CD14-positive monocyte (primary cell): ENCODE results near the gene POMGNT2. TPM values are rescaled to one million over a fixed set of nuclear protein-coding genes. Genes with fewer than 3 reads are reported as not detected.
A peak's percentile ranks its signal among the peaks of the same experiment; 100 is the strongest.

Experiments used
- DNase-seq, 3 donors: peaks; one replicate each; pipeline ENCODE4 v3.0.0-alpha.2; 2011 to 2022
- H2AFZ ChIP-seq: 2 replicates; pipeline ENCODE4 v1.6.0; 2012; ENCODE audit warnings: mild to moderate bottlenecking, low read depth, low read length, inconsistent platforms; ENCODE audit not compliant: insufficient read depth, poor library complexity, severe bottlenecking
- H3K27ac ChIP-seq, 2 donors: 1 replicate in 1 of 2; 2 replicates in 1 of 2; pipeline ENCODE4 v1.5.1; 2012 to 2013; ENCODE audit warnings: low read length in 2 of 2, control low read depth in 1 of 2, inconsistent platforms in 1 of 2, low read depth in 1 of 2, mild to moderate bottlenecking in 1 of 2
- H3K27me3 ChIP-seq, 2 donors: one replicate each; pipeline versions ENCODE4 v1.6.0 to v1.6.1; 2011 to 2013; ENCODE audit warnings: low read length in 2 of 2; ENCODE audit not compliant: control insufficient read depth in 2 of 2, insufficient read depth in 2 of 2
- H3K36me3 ChIP-seq, 2 donors: replicated peaks in 1 of 2; 1 replicate in 1 of 2; 2 replicates in 1 of 2; pipeline versions ENCODE4 v1.5.1 to v1.6.1; 2012 to 2013; ENCODE audit warnings: low read length in 2 of 2, control low read depth in 1 of 2, inconsistent platforms in 1 of 2, mild to moderate bottlenecking in 1 of 2; ENCODE audit not compliant: insufficient read depth in 2 of 2, control insufficient read depth in 1 of 2
- H3K4me1 ChIP-seq, 2 donors: 1 replicate in 1 of 2; 2 replicates in 1 of 2; pipeline versions ENCODE4 v1.5.1 to v1.6.1; 2012 to 2013; ENCODE audit warnings: low read length in 2 of 2, control low read depth in 1 of 2, inconsistent platforms in 1 of 2, mild to moderate bottlenecking in 1 of 2, moderate library complexity in 1 of 2; ENCODE audit not compliant: insufficient read depth in 2 of 2, control insufficient read depth in 1 of 2
- H3K4me2 ChIP-seq: replicated peaks from 2 replicates; pipeline ENCODE3; 2012; ENCODE audit warnings: low read length, moderate library complexity, mild to moderate bottlenecking; ENCODE audit not compliant: poor library complexity, severe bottlenecking; ENCODE audit errors: extremely low read depth
- H3K4me3 ChIP-seq, 3 experiments: fragments of 200-600 bp in 1 of 3; sonication (generic) in 1 of 3; replicated peaks in 1 of 3; 1 replicate in 2 of 3; 2 replicates in 1 of 3; pipeline ENCODE4 v1.5.1; 2011 to 2013; ENCODE audit warnings: low read length in 3 of 3, mild to moderate bottlenecking in 3 of 3, control low read depth in 2 of 3, low read depth in 2 of 3, inconsistent platforms in 1 of 3, moderate library complexity in 1 of 3
- H3K79me2 ChIP-seq: 2 replicates; pipeline ENCODE4 v1.6.0; 2012; ENCODE audit warnings: mild to moderate bottlenecking, control low read depth, inconsistent platforms, low read length, moderate library complexity; ENCODE audit not compliant: insufficient read depth
- H3K9ac ChIP-seq: 2 replicates; pipeline ENCODE4 v1.6.0; 2017; ENCODE audit warnings: low read length, mild to moderate bottlenecking; ENCODE audit not compliant: insufficient read depth, poor library complexity, severe bottlenecking
- H3K9me3 ChIP-seq, 2 donors: replicated peaks in 1 of 2; 1 replicate in 1 of 2; 2 replicates in 1 of 2; pipeline versions ENCODE4 v1.5.1 to v1.6.1; 2012 to 2013; ENCODE audit warnings: low read length in 2 of 2, control low read depth in 1 of 2; ENCODE audit not compliant: control insufficient read depth in 1 of 2, insufficient read depth in 1 of 2
- H4K20me1 ChIP-seq: 2 replicates; pipeline ENCODE4 v1.6.0; 2012; ENCODE audit warnings: mild to moderate bottlenecking, low read length, control low read depth, moderate library complexity; ENCODE audit not compliant: insufficient read depth
- H3K27ac Mint-ChIP-seq, 7 donors: one replicate each; pipeline ENCODE4 v1.8.0; 2020; ENCODE audit warnings: mild to moderate bottlenecking in 7 of 7, mixed read lengths in 7 of 7, moderate library complexity in 6 of 7, inconsistent platforms in 2 of 7
- H3K27me3 Mint-ChIP-seq, 3 donors: one replicate each; pipeline ENCODE4 v1.8.0; 2021 to 2022; ENCODE audit warnings: low read depth in 3 of 3, mild to moderate bottlenecking in 3 of 3, mixed read lengths in 3 of 3, moderate library complexity in 3 of 3, inconsistent platforms in 1 of 3
- H3K36me3 Mint-ChIP-seq, 2 donors: one replicate each; pipeline ENCODE4 v1.8.0; 2020; ENCODE audit warnings: mixed read lengths in 2 of 2, inconsistent platforms in 1 of 2, mild to moderate bottlenecking in 1 of 2
- H3K4me1 Mint-ChIP-seq: one replicate; pipeline ENCODE4 v1.8.0; 2020; ENCODE audit warnings: mild to moderate bottlenecking, mixed read lengths
- H3K4me3 Mint-ChIP-seq, 2 donors: one replicate each; pipeline ENCODE4 v1.8.0; 2020; ENCODE audit warnings: mild to moderate bottlenecking in 2 of 2, mixed read lengths in 2 of 2, moderate library complexity in 1 of 2
- H3K9me3 Mint-ChIP-seq, 7 donors: one replicate each; pipeline ENCODE4 v1.8.0; 2020 to 2022; ENCODE audit warnings: mixed read lengths in 7 of 7, mild to moderate bottlenecking in 6 of 7, moderate library complexity in 6 of 7, inconsistent platforms in 2 of 7
- CTCF ChIP-seq: fragments of 200-600 bp; IDR thresholded peaks from one replicate; pipeline ENCODE4 v1.8.0; 2022; ENCODE audit warnings: antibody characterized with exemption, mild to moderate bottlenecking
- WGBS: methylation state at CpG from one replicate; pipeline ENCODE4 v1.1.5; 2013; ENCODE audit warnings: missing lambda C conversion rate; ENCODE audit not compliant: insufficient coverage; 5-methylcytosine and 5-hydroxymethylcytosine counted together
- intact Hi-C, 2 donors: fragments of 100-400 bp; cut with micrococcal nuclease; formaldehyde crosslinking; loops; one replicate each; pipeline versions ENCODE4 v1.15.0 to v1.15.1; 2023
- polyA plus RNA-seq, 3 donors: library from polyadenylated mRNA; depleted of rRNA in 1 of 3; unstranded in 2 of 3; stranded (reverse) in 1 of 3; fragments of 300-500 nt in 2 of 3; fragments of >200 nt in 1 of 3; fragmentation: Illumina TruSeq in 2 of 3; gene quantifications; 1 replicate in 2 of 3; 2 replicates in 1 of 3; pipeline ENCODE4 v1.2.3, GENCODE V29; 2012 to 2021

POMGNT2 gene
- polyA plus RNA-seq, 3 donors: 4.3 to 5.1 (median 4.4) TPM

- Histone ChIP-seq H3K27me3 (no peaks in the 10 kb centered on the region), H3K79me2 (no peaks in the 10 kb centered on the region), H3K36me3 (no peaks in the 10 kb centered on the region), H3K9me3 (no peaks in the 10 kb centered on the region), H4K20me1 (no peaks in the 10 kb centered on the region), H3K4me3 (no peak overlapping the region), H2AFZ (no peak overlapping the region), H3K4me2 (no peak overlapping the region), H3K9ac (no peak overlapping the region), H3K4me1 (peaks cover 8 to 26% of the 10 kb centered on the region in 2 donors), H3K27ac (no peak overlapping the region)
- H3K4me3 Mint-ChIP-seq: no peak overlapping the region
- intact Hi-C loops: no loop called here
- peaks cover 0 to 2% (median 1%) of the 10 kb centered on the region in 3 donors for H3K27me3 Mint-ChIP-seq
- no peak for DNase-seq
- H3K36me3 Mint-ChIP-seq: no peaks in the 10 kb centered on the region
- no peak for TF ChIP-seq CTCF
- peaks cover 27% of the 10 kb centered on the region for H3K4me1 Mint-ChIP-seq
- peaks cover 0 to 6% (median 0%) of the 10 kb centered on the region in 7 donors for H3K9me3 Mint-ChIP-seq
- WGBS: 95% methylated on average over 20 of the region's 23 CpGs
- no peak overlapping the region for H3K27ac Mint-ChIP-seq
Measured at GRCh38 chr3:43032646-43033628, 72.9 kb downstream of the POMGNT2 start.

- Mint-ChIP-seq H3K27me3 (peaks cover 0 to 2% (median 1%) of the 10 kb centered on the region in 3 donors), H3K9me3 (peaks cover 0 to 6% (median 0%) of the 10 kb centered on the region in 7 donors), H3K4me1 (peaks cover 27% of the 10 kb centered on the region), H3K27ac (peak overlapping the region in 4 of 7 donors; percentile 12 to 44 (median 33)), H3K36me3 (no peaks in the 10 kb centered on the region), H3K4me3 (no peak overlapping the region)
- Histone ChIP-seq H4K20me1 (no peaks in the 10 kb centered on the region), H3K27ac (no peak overlapping the region), H3K36me3 (no peaks in the 10 kb centered on the region), H3K9me3 (no peaks in the 10 kb centered on the region), H3K4me3 (no peak overlapping the region), H3K4me1 (peaks cover 8 to 26% of the 10 kb centered on the region in 2 donors), H3K4me2 (no peak overlapping the region), H3K27me3 (no peaks in the 10 kb centered on the region), H3K79me2 (no peaks in the 10 kb centered on the region), H3K9ac (no peak overlapping the region), H2AFZ (no peak overlapping the region)
- 91% methylated on average over 16 of the region's 16 CpGs for WGBS
- TF ChIP-seq CTCF: no peak
- DNase-seq: no peak
- intact Hi-C loops: no loop called here
Measured at GRCh38 chr3:43031889-43032545, 73.9 kb downstream of the POMGNT2 start.
